ENCODE results near the gene JUP.
A peak's percentile ranks its signal among the peaks of the same experiment; 100 is the strongest.

Gene JUP

DNA sequence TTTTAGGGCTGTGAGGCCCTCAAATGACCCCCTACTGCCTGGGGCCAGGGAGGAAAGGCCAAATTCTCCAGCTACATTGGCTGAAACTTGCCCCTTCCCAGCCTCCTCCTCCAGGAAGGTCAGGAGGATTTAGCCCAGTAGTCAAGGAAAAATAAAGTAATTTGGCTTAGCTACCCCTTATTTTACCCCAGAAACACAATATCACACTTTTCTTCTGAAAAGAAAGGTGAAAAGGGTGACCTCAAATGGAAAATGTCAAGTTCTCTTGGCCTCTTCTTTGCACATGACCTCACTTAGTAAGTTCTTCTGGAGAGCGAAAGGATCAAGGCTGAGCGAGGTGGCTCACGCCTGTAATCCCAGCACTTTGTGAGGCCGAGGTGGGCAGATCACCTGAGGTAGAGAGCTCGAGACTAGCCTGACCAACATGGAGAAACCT, 8.0 kb upstream of the JUP start:
- TF ChIP-seq, protein P1, sequence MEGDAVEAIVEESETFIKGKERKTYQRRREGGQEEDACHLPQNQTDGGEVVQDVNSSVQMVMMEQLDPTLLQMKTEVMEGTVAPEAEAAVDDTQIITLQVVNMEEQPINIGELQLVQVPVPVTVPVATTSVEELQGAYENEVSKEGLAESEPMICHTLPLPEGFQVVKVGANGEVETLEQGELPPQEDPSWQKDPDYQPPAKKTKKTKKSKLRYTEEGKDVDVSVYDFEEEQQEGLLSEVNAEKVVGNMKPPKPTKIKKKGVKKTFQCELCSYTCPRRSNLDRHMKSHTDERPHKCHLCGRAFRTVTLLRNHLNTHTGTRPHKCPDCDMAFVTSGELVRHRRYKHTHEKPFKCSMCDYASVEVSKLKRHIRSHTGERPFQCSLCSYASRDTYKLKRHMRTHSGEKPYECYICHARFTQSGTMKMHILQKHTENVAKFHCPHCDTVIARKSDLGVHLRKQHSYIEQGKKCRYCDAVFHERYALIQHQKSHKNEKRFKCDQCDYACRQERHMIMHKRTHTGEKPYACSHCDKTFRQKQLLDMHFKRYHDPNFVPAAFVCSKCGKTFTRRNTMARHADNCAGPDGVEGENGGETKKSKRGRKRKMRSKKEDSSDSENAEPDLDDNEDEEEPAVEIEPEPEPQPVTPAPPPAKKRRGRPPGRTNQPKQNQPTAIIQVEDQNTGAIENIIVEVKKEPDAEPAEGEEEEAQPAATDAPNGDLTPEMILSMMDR (conservative IDR thresholded peaks at IDR 0.05), result no peak
- peak overlapping the region; percentile 63 for H3K27ac ChIP-seq

DNA sequence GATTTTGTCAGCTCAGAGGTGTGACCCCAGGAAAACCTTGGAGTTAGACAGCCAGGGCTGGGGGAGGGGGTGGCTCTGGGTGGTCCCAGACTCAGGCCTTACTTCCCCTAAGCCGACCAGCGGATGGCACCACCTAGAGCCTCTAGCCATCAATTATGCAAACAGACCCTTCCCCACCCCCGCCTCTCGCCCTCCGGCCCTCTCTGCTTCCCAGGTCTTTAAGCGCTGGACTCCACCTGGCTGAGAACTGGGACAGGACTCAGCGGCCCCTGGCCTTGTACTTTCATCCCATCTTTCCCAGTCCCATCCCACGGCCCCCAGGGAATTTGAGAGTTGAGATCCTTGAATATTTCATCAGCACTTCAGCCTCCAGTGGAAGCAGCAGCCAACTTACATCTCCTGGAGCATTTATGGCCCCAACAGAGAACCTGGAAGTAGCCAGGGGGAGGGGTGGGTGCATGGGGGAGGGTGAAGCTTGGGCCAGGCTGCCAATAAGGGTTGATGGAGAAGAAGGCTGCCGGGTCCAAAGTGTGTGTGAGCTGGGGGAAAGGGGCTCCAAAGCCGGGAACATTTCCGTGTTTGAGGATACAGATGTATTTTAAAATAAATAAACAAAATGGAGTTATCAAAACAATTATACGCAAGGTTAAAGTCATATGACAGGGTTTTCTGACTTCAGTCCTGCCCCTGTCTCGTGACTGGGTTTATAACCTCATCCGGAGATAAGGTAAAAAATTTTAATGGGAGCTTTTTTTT, 7.5 kb upstream of the JUP start:
- TF ChIP-seq, protein P1 (conservative IDR thresholded peaks at IDR 0.05), result no peak
- peak overlapping the region; percentile 63 for H3K27ac ChIP-seq

DNA sequence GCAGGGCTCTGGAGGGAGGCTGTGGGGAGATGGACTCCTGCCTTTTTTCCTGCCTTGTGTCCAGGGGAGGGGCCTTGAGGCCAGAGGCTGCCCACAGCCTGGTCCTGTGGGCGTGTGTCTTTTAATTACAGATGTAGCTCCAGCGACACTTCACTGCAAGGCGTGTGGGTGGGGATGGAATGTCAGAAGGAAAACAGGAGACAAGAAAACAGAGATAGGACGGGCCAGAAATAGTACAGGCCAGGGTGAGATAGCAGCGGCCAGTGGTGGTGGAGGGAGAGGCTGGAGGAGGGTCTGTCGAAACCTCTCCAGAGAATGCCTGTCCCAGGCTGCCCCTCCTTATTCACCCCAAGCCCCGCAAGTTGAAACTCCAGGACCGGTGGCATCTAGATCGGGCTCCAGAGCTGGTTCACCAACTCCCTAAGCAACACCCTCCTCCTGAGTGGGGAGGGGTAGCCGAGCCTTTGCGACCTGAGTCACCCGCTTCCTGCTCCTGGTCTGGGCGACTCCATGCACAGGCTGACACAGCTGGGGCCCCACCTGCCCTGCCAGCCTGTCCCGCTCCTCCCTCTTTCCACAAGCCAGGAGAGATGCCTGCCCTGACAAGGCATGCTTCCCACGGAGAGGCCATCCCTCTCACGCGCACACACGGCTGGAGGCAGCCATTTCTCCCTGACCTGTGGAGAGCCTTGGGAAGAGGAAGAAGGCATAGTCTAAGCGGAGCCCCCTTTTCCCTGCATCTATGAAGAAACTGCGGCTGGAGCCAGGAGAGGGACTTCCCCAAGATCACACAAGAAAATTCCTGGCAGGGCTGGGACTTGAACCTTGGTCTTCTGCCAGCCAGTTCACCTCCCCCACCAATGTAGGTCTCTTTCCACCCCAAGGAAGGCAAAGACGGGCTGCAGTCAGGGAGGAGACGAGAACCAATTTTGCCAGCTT, 6.6 kb upstream of the JUP start:
- TF ChIP-seq, protein P1 (conservative IDR thresholded peaks at IDR 0.05), result no peak
- H3K27ac ChIP-seq, result peak overlapping the region; percentile 63

DNA sequence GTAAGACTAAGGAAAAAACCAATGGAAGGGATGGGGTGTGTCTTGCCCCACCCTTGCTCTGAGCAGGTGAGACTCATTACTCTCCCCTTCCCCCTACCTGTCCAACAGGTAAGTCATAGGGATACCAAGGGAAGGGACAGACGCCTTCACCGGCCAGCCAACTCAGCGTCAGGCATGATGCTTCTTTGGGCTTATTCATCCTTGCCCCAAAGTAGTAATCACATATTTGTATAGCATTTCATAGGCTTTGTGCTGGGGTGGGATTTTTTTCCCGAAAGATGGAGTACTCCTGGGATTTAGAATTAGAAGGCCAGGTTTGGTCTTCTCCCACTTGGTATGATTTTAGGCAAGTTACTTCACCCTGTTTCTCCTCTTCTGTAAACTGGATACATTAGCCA, 509 bp upstream of the JUP start:
- H3K27ac ChIP-seq, result peak overlapping the region; percentile 83
- TF ChIP-seq, protein P1 (conservative IDR thresholded peaks at IDR 0.05), result no peak

DNA sequence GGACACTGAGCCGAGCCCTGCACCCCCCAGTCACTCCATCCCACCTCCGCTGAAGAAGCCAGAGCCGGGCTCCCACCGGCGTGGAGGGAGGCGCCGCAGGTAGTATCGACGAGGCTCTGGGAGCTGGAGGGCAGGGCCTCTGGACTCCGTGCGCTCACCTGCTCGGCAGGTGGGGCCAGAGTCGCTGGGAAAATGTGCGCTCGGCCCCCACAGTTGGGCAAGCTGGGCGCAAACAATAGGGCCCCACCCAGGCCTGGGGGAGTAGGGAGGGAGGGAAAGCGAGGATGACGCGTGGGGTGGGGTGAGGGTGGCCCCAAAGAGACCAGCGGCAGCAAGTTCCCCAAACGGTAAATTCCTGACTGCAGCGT, 668 bp downstream of the JUP start:
- TF ChIP-seq, protein P1 (conservative IDR thresholded peaks at IDR 0.05), result no peak
- peak overlapping the region; percentile 83 for H3K27ac ChIP-seq

DNA sequence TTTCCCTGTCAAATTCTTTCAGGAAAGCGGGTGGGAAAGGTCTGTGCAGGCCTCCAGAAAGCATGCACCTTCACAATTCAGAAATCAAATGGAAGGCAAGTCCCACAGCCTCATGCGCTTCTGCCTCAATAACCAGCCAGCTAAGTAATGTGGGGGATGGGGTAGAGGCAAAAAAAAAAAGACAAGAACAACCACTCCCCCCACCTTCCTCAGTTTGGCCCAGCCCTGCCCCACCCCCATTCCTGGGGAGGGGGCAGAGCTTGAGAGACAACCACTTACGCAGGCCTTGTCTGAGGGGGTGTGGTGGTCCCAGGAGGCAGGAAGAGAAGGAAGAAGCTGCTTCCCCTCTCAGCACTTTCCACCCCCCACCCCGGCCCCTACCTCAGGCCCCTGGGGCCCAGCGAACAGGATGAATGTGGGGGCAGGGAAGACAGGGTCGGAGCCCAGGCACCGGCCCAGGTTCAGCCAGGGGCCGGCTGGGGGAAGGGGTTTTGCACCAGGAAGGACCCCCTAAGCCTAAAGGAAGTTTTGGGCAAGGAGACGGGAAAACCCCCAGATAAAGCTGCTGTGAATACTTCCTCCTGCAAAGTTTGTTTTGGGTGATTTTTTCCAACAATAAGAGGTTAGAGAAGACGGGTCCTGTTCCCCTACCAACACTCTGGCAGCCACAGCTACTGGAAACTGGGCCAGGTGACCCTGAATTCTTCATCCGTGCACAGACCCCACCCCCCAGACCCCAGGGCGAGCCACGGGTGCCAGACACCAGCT, 1.2 kb downstream of the JUP start:
- H3K27ac ChIP-seq, result peak overlapping the region; percentile 83
- TF ChIP-seq, protein P1 (conservative IDR thresholded peaks at IDR 0.05), result no peak
